Fibroblast of villous mesenchyme (primary cell): ENCODE measurements around the gene EVA1C. TPM values are rescaled to one million over a fixed set of nuclear protein-coding genes. Genes with fewer than 3 reads are reported as not detected.
"Not testable (repeated sequence)": the region's sequence is repeated elsewhere in the genome, so short reads cannot be mapped to it uniquely, and the experiment has no call there.

Source experiments
- DNase-seq: peaks from one replicate; pipeline ENCODE4 v3.0.0-alpha.2; 2010; ENCODE audit warnings: low read depth
- H3K4me3 ChIP-seq: 2 replicates; pipeline ENCODE4 v1.5.1; 2011; ENCODE audit warnings: low read depth, mild to moderate bottlenecking, low read length
- CTCF ChIP-seq: IDR thresholded peaks from 2 replicates; pipeline ENCODE4 v1.5.1; 2012; ENCODE audit warnings: low read depth, mild to moderate bottlenecking, low read length; ENCODE audit not compliant: insufficient read depth
- total RNA-seq: library from RNA; depleted of rRNA; stranded (reverse); fragments of >200 nt; gene quantifications from 2 replicates; pipeline ENCODE4 v1.2.3, GENCODE V29; 2012

Gene EVA1C
- total RNA-seq, 1 donor: 10.8 TPM

- no peak overlapping the region for H3K4me3 ChIP-seq
- DNase-seq: no peak
- no peak for TF ChIP-seq CTCF
These were observed 125.0 kb downstream of the EVA1C start for GRCh38 chr21:32537569-32537881.

DNA sequence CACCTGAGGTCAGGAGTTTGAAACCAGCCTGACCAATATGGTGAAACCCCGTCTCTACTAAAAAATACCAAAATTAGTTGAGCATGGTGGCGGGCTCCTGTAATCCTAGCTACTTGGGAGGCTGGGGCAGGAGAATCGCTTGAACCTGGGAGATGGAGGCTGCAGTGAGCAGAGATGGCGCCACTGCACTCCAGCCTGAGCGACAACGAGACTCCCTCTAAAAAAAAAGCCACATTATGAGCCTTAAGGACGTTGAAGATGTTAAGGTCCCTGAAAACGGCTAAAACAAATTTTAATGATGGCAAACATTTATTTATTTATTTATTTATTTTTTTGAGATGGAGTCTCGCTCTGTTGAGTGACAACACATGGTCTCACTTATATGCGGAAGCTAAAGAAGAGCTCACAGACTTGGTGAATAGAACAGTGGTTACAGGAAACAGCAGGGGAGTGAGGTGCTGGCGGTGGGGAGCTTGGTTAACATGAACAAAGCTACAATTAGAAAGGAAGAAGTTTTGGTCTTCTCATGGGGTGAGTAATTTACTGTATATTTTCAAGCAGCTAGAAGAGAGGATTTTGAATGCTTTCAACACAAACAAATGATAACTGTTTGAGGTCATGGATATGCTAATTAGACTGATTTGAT is 125.8 kb downstream of the EVA1C start:
- no peak overlapping the region for H3K4me3 ChIP-seq

GRCh38 chr21:32539378-32539777 is 126.9 kb downstream of the EVA1C start:
- no peak overlapping the region for H3K4me3 ChIP-seq
- no peak for TF ChIP-seq CTCF
- DNase-seq: no peak

More for the DNA sequence above, 125.8 kb downstream of the EVA1C start:
- DNase-seq: no peak
- TF ChIP-seq CTCF: no peak

DNA sequence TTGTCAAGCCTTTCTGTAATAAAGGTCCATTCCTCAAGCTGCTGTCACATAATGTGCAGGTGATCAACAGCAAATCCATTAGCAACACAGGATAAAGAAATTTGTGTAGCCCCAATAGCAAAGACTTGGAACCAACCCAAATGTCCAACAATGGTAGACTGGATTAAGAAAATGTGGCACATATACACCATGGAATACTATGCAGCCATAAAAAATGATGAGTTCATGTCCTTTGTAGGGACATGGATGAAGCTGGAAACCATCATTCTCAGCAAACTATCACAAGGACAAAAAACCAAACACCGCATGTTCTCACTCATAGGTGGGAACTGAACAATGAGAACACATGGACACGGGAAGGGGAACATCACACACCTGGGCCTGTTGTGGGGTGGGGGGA is 130.6 kb downstream of the EVA1C start:
- not testable (repeated sequence) for H3K4me3 ChIP-seq, DNase-seq

GRCh38 chr21:32543975-32544374 is 131.5 kb downstream of the EVA1C start:
- no peak for TF ChIP-seq CTCF
- no peak for DNase-seq
- H3K4me3 ChIP-seq: no peak overlapping the region

DNA sequence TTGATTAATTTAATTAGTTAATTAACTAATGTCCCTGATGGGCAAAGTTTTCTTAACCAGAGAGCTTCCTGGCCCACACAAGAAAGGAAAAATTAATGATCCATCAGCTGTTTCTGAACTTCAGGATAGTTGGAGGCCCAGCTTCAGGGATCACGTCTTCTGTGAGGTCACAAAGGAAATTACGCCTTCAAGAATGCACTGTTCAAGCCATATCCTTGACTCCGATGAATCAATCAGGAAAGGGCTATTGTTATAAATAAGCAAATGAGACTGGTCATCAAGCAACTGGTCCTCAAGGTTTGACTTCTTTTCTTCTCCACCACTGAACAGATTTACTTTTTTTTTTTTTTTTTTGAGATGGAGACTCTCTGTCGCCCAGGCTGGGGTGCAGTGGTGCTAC is 132.2 kb downstream of the EVA1C start:
- TF ChIP-seq CTCF: no peak
- no peak for DNase-seq
- H3K4me3 ChIP-seq: no peak overlapping the region

DNA sequence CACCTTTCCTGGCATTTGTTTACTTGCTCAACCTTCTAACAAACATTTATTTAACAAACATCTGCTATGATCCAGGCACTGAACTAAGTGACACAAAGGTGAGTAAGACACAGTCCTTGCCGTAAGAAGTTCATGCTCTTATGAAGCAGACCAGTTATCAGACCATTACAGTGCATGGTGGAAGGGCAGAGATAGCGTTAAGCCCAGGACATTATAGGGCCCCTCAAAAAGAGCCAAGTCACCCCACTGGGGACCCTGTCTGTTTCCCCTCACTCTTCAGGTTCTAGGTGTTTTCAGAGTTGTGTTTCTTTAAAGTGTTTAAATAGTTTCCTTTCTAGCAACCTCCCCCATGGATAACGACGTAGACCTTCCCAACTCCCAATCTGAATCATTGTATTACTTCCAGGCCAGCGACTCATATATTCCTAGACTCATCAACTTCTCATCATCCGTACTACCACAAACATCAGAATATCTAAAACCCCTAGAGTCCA is 133.5 kb downstream of the EVA1C start:
- DNase-seq: no peak
- TF ChIP-seq CTCF: no peak
- no peak overlapping the region for H3K4me3 ChIP-seq
